WTC11 (cell line): ENCODE measurements around the gene PCNA. TPM values are rescaled to one million over a fixed set of nuclear protein-coding genes. Genes with fewer than 3 reads are reported as not detected.

ENCODE experiments used
- ATAC-seq: fragments of 200-7000 bp; cut with Tn5 transposase; 2 replicates; pipeline ENCODE4 v1.10.0; 2021; ENCODE audit warnings: mild to moderate bottlenecking, moderate library complexity
- CTCF ChIA-PET: fragments of 300-600 bp; sonication (Branson Sonifier 250); formaldehyde crosslinking; loops from one replicate; lab custom pipeline; 2021; ENCODE audit warnings: antibody characterized with exemption; lab: Charles Lee
- POLR2A ChIA-PET: fragments of 350-600 bp; sonication (Branson Sonifier 250); formaldehyde crosslinking; loops from one replicate; lab custom pipeline; 2021; ENCODE audit warnings: antibody characterized with exemption; lab: Charles Lee
- DNase-seq: peaks from one replicate; pipeline ENCODE4 v3.0.0; 2021; ENCODE audit warnings: low spot score
- H3K27ac Mint-ChIP-seq: 2 replicates; pipeline ENCODE4 v1.8.0; 2021; ENCODE audit warnings: mixed read lengths
- H3K27me3 Mint-ChIP-seq: 2 replicates; pipeline ENCODE4 v1.8.0; 2021; ENCODE audit warnings: low read depth, mild to moderate bottlenecking, moderate library complexity, mixed read lengths
- H3K36me3 Mint-ChIP-seq: 2 replicates; pipeline ENCODE4 v1.8.0; 2021; ENCODE audit warnings: mixed read lengths
- H3K4me1 Mint-ChIP-seq: 2 replicates; pipeline ENCODE4 v1.8.0; 2022; ENCODE audit warnings: mixed read lengths
- H3K4me3 Mint-ChIP-seq: 2 replicates; pipeline ENCODE4 v1.8.0; 2021; ENCODE audit warnings: mild to moderate bottlenecking, moderate library complexity, mixed read lengths
- H3K9me3 Mint-ChIP-seq: 2 replicates; pipeline ENCODE4 v1.8.0; 2021; ENCODE audit warnings: mixed read lengths
- ATF1 ChIP-seq: sonication (generic); formaldehyde crosslinking; IDR thresholded peaks from 2 replicates; pipeline ENCODE4 v1.8.1; 2023; ENCODE audit warnings: mild to moderate bottlenecking, moderate library complexity, missing genetic modification reagents
- ESRRA ChIP-seq: sonication (generic); formaldehyde crosslinking; IDR thresholded peaks from 2 replicates; pipeline ENCODE4 v1.8.1; 2022; ENCODE audit warnings: mild to moderate bottlenecking, missing genetic modification reagents, borderline replicate concordance
- FOXJ3 ChIP-seq: sonication (generic); formaldehyde crosslinking; IDR thresholded peaks from 2 replicates; pipeline ENCODE4 v1.9.0; 2021; ENCODE audit warnings: missing genetic modification reagents, mild to moderate bottlenecking, borderline replicate concordance
- IRF2 ChIP-seq: sonication (generic); formaldehyde crosslinking; IDR thresholded peaks from 2 replicates; pipeline ENCODE4 v1.8.0; 2022; ENCODE audit warnings: low read depth, missing genetic modification reagents, borderline replicate concordance
- JAZF1 ChIP-seq: fragments of 250-450 bp; sonication (Bioruptor Pico); IDR thresholded peaks from 2 replicates; pipeline ENCODE4 v1.9.0; 2021; ENCODE audit warnings: moderate library complexity, mild to moderate bottlenecking, inconsistent platforms
- NFATC4 ChIP-seq: fragments of 250-450 bp; sonication (Bioruptor Pico); IDR thresholded peaks from 2 replicates; pipeline ENCODE4 v1.9.0; 2021; ENCODE audit warnings: mild to moderate bottlenecking
- NR2C2 ChIP-seq: sonication (generic); formaldehyde crosslinking; IDR thresholded peaks from 2 replicates; pipeline ENCODE4 v1.8.0; 2022; ENCODE audit warnings: mild to moderate bottlenecking, missing genetic modification reagents
- RELA ChIP-seq: sonication (generic); formaldehyde crosslinking; IDR thresholded peaks from 2 replicates; pipeline ENCODE4 v1.8.1; 2022; ENCODE audit warnings: missing genetic modification reagents, mild to moderate bottlenecking, borderline replicate concordance
- SMAD3 ChIP-seq: sonication (generic); formaldehyde crosslinking; IDR thresholded peaks from 2 replicates; pipeline ENCODE4 v1.8.0; 2022; ENCODE audit warnings: missing genetic modification reagents, mild to moderate bottlenecking, borderline replicate concordance
- SOX15 ChIP-seq: fragments of 250-450 bp; sonication (Bioruptor Pico); IDR thresholded peaks from 2 replicates; pipeline ENCODE4 v1.9.0; 2021; ENCODE audit warnings: mild to moderate bottlenecking
- ZNF219 ChIP-seq: sonication (generic); formaldehyde crosslinking; IDR thresholded peaks from 2 replicates; pipeline ENCODE4 v1.8.0; 2023; ENCODE audit warnings: missing genetic modification reagents, mild to moderate bottlenecking, borderline replicate concordance
- ZNF263 ChIP-seq: sonication (generic); formaldehyde crosslinking; IDR thresholded peaks from 2 replicates; pipeline ENCODE4 v1.8.1; 2022; ENCODE audit warnings: low read depth, mild to moderate bottlenecking, moderate library complexity, missing genetic modification reagents
- total RNA-seq: library from RNA; stranded (reverse); gene quantifications from 3 replicates; pipeline ENCODE4 v1.2.3, GENCODE V29; 2021
- TF ChIP-seq, protein P1 (sequence below): sonication (generic); formaldehyde crosslinking; conservative IDR thresholded peaks from 2 replicates; pipeline ENCODE4 v1.8.1; 2023; ENCODE audit warnings: mild to moderate bottlenecking, low read depth, missing genetic modification reagents, moderate library complexity
- TF ChIP-seq, protein P2 (sequence below): sonication (generic); formaldehyde crosslinking; IDR thresholded peaks from 2 replicates; pipeline ENCODE4 v1.8.0; 2023; ENCODE audit warnings: missing genetic modification reagents, mild to moderate bottlenecking, borderline replicate concordance
- TF ChIP-seq, protein P3 (sequence below): fragments of 250-450 bp; sonication (Bioruptor Pico); IDR thresholded peaks from 2 replicates; pipeline ENCODE4 v1.9.0; 2021; ENCODE audit warnings: mild to moderate bottlenecking, borderline replicate concordance
- TF ChIP-seq, protein P4 (sequence below): sonication (generic); formaldehyde crosslinking; IDR thresholded peaks from 2 replicates; pipeline ENCODE4 v1.8.1; 2023; ENCODE audit warnings: mild to moderate bottlenecking, missing genetic modification reagents

The PCNA gene
- total RNA-seq, 1 experiment from 2014 or later: 262 TPM

DNA sequence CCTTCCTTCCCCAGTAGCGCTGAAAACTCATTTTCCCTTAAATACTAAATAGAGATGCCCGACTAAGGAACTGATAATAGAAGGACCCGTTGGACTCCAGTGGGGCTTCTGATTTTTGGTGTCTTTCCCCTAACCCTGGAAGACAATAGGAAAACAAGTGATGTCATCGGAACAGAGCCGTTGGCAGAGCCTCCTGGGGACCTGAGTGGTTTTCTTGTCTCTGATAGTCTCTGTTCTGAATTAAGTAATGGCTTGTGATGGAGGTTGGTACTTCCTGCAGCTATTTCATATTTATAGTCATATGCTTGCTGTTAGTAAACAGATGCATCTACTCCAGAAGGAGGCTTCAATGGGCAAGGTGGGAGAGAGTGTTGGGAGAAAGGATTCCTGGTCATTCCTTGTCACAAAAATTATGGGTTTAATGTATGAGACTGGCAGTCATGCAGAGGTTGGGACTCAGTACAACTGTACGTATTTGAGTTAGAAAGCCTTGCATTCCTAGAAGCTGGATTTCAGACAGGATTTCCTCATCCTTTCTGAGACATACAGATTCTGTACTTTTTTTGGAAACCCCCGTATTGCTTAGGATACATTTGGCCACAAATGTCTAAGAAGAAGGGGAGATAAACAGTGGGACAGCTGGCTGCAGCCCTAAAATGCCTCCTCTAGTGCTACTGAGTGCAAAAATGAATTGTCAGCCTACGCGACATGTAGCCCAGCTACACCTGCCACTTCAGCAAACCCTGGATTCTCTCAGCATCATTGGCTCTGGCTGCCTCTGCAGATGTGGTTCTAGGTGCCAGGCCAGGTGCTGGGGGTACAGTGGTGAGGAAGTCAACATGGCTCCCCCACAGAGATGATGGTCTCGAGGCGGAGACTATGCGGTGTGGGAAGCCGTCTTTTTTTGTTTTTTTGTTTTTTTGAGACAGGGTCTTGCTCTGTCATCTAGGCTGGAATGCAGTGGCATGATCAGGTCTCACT lies 45.2 kb upstream of the PCNA start:
- Mint-ChIP-seq H3K4me1 (peaks cover 49% of the 10 kb centered on the region), H3K27ac (no peak overlapping the region), H3K36me3 (no peaks in the 10 kb centered on the region), H3K4me3 (no peak overlapping the region), H3K27me3 (no peaks in the 10 kb centered on the region), H3K9me3 (no peaks in the 10 kb centered on the region)
- ChIA-PET CTCF (interaction anchor here (1.3 kb wide), 1 partner anchor 27 kb away, joined by 5 read pairs; no protein-coding TSS in a partner anchor), POLR2A (interaction anchor here (0.6 kb wide), 1 partner anchor 27 kb away, joined by 3 read pairs; no protein-coding TSS in a partner anchor)
- TF ChIP-seq, protein P1, sequence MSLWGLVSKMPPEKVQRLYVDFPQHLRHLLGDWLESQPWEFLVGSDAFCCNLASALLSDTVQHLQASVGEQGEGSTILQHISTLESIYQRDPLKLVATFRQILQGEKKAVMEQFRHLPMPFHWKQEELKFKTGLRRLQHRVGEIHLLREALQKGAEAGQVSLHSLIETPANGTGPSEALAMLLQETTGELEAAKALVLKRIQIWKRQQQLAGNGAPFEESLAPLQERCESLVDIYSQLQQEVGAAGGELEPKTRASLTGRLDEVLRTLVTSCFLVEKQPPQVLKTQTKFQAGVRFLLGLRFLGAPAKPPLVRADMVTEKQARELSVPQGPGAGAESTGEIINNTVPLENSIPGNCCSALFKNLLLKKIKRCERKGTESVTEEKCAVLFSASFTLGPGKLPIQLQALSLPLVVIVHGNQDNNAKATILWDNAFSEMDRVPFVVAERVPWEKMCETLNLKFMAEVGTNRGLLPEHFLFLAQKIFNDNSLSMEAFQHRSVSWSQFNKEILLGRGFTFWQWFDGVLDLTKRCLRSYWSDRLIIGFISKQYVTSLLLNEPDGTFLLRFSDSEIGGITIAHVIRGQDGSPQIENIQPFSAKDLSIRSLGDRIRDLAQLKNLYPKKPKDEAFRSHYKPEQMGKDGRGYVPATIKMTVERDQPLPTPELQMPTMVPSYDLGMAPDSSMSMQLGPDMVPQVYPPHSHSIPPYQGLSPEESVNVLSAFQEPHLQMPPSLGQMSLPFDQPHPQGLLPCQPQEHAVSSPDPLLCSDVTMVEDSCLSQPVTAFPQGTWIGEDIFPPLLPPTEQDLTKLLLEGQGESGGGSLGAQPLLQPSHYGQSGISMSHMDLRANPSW (CRISPR knock-in tag): no peak
- no peak for TF ChIP-seq ESRRA (CRISPR knock-in tag)
- TF ChIP-seq ATF1: no peak
- no peak for TF ChIP-seq NR2C2 (CRISPR knock-in tag)
- no peak for TF ChIP-seq ZNF263 (CRISPR knock-in tag)
- TF ChIP-seq RELA (CRISPR knock-in tag): no peak
- TF ChIP-seq SMAD3 (CRISPR knock-in tag): no peak
- TF ChIP-seq ZNF219 (CRISPR knock-in tag): no peak
- TF ChIP-seq, protein P2, sequence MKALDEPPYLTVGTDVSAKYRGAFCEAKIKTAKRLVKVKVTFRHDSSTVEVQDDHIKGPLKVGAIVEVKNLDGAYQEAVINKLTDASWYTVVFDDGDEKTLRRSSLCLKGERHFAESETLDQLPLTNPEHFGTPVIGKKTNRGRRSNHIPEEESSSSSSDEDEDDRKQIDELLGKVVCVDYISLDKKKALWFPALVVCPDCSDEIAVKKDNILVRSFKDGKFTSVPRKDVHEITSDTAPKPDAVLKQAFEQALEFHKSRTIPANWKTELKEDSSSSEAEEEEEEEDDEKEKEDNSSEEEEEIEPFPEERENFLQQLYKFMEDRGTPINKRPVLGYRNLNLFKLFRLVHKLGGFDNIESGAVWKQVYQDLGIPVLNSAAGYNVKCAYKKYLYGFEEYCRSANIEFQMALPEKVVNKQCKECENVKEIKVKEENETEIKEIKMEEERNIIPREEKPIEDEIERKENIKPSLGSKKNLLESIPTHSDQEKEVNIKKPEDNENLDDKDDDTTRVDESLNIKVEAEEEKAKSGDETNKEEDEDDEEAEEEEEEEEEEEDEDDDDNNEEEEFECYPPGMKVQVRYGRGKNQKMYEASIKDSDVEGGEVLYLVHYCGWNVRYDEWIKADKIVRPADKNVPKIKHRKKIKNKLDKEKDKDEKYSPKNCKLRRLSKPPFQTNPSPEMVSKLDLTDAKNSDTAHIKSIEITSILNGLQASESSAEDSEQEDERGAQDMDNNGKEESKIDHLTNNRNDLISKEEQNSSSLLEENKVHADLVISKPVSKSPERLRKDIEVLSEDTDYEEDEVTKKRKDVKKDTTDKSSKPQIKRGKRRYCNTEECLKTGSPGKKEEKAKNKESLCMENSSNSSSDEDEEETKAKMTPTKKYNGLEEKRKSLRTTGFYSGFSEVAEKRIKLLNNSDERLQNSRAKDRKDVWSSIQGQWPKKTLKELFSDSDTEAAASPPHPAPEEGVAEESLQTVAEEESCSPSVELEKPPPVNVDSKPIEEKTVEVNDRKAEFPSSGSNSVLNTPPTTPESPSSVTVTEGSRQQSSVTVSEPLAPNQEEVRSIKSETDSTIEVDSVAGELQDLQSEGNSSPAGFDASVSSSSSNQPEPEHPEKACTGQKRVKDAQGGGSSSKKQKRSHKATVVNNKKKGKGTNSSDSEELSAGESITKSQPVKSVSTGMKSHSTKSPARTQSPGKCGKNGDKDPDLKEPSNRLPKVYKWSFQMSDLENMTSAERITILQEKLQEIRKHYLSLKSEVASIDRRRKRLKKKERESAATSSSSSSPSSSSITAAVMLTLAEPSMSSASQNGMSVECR: no peak
- TF ChIP-seq, protein P3, sequence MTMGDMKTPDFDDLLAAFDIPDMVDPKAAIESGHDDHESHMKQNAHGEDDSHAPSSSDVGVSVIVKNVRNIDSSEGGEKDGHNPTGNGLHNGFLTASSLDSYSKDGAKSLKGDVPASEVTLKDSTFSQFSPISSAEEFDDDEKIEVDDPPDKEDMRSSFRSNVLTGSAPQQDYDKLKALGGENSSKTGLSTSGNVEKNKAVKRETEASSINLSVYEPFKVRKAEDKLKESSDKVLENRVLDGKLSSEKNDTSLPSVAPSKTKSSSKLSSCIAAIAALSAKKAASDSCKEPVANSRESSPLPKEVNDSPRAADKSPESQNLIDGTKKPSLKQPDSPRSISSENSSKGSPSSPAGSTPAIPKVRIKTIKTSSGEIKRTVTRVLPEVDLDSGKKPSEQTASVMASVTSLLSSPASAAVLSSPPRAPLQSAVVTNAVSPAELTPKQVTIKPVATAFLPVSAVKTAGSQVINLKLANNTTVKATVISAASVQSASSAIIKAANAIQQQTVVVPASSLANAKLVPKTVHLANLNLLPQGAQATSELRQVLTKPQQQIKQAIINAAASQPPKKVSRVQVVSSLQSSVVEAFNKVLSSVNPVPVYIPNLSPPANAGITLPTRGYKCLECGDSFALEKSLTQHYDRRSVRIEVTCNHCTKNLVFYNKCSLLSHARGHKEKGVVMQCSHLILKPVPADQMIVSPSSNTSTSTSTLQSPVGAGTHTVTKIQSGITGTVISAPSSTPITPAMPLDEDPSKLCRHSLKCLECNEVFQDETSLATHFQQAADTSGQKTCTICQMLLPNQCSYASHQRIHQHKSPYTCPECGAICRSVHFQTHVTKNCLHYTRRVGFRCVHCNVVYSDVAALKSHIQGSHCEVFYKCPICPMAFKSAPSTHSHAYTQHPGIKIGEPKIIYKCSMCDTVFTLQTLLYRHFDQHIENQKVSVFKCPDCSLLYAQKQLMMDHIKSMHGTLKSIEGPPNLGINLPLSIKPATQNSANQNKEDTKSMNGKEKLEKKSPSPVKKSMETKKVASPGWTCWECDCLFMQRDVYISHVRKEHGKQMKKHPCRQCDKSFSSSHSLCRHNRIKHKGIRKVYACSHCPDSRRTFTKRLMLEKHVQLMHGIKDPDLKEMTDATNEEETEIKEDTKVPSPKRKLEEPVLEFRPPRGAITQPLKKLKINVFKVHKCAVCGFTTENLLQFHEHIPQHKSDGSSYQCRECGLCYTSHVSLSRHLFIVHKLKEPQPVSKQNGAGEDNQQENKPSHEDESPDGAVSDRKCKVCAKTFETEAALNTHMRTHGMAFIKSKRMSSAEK (CRISPR knock-in tag): no peak
- no peak for TF ChIP-seq IRF2
- no peak for TF ChIP-seq NFATC4 (CRISPR knock-in tag)
- no peak for TF ChIP-seq FOXJ3
- no peak for TF ChIP-seq JAZF1 (CRISPR knock-in tag)
- TF ChIP-seq, protein P4, sequence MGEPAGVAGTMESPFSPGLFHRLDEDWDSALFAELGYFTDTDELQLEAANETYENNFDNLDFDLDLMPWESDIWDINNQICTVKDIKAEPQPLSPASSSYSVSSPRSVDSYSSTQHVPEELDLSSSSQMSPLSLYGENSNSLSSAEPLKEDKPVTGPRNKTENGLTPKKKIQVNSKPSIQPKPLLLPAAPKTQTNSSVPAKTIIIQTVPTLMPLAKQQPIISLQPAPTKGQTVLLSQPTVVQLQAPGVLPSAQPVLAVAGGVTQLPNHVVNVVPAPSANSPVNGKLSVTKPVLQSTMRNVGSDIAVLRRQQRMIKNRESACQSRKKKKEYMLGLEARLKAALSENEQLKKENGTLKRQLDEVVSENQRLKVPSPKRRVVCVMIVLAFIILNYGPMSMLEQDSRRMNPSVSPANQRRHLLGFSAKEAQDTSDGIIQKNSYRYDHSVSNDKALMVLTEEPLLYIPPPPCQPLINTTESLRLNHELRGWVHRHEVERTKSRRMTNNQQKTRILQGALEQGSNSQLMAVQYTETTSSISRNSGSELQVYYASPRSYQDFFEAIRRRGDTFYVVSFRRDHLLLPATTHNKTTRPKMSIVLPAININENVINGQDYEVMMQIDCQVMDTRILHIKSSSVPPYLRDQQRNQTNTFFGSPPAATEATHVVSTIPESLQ (CRISPR knock-in tag): no peak
- no peak for TF ChIP-seq SOX15 (CRISPR knock-in tag)
- DNase-seq (no peak), ATAC-seq (no peak)
